ENCODE measurements around the gene BORCS6. TPM values are rescaled to one million over a fixed set of nuclear protein-coding genes. Genes with fewer than 3 reads are reported as not detected.

Gene BORCS6
- polyA plus RNA-seq, 1 donor from 2014 or later: 12.1 TPM

DNA sequence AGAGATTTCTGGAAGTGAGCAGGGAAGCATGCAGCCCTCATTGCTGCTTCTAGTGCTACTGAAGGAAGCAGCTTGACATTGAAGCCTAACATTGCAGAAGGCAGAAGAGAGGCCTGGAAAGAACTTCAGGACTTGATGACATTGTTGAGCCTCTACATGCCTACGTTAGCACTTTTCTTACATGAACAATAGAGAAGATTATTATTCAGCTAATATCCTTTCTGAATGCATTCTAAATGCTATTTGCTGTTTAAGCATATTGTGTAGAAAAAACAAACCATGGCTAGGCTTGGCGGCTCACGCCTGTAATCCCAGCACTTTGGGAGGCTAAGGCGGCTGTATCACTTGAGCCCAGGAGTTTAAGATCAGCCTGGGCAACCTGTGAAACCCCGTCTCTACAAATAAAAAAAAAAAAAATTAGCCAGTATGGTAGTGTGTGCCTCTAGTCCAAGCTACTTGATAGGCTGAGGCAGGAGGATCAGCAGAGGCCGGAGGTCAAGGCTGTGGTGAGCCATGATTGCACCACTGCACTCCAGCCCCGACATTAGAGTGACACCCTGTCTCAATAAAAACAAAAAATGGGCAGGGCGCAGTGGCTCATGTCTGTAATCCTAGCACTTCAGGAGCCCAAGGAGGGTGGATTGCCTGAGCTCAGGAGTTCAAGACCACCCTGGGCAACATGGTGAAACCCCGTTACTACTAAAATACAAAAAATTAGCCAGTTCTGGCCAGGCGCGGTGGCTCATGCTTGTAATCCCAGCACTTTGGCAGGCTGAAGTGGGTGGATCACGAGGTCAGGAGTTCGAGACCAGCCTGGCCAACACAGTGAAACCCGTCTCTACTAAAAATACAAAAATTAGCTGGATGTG is 22.6 kb upstream of the BORCS6 start:
- Histone ChIP-seq H3K9me3 (ENCODE audit: low read length) (no peaks in the 10 kb centered on the region), H3K79me2 (replicated peaks; ENCODE audit: insufficient read depth, low read length) (peaks cover 13% of the 10 kb centered on the region), H3F3A (ENCODE audit: insufficient read depth, low read length, poor library complexity, severe bottlenecking) (no peaks in the 10 kb centered on the region), H3K4me3 (ENCODE audit: low read length) (no peak overlapping the region), H3K9me2 (ENCODE audit: insufficient read depth, low read length) (no peaks in the 10 kb centered on the region), H3K9ac (ENCODE audit: low read length) (no peak overlapping the region), H3K36me3 (ENCODE audit: insufficient read depth, low read length) (no peaks in the 10 kb centered on the region), H3K4me2 (ENCODE audit: low read length) (no peak overlapping the region), H3K27ac (ENCODE audit: low read length) (no peak overlapping the region), H2AFZ (ENCODE audit: low read depth, low read length) (no peak overlapping the region), H4K20me1 (ENCODE audit: insufficient read depth) (no peaks in the 10 kb centered on the region), H3K27me3 (ENCODE audit: insufficient read depth, low read depth, low read length) (no peaks in the 10 kb centered on the region)
- TF ChIP-seq RAD21 (conservative IDR thresholded peaks at IDR 0.05) (no peak), MXI1 (conservative IDR thresholded peaks at IDR 0.05; ENCODE audit: poor library complexity, severe bottlenecking) (no peak), POLR2AphosphoS5 (IDR thresholded peaks at IDR 0.05) (no peak), REST (IDR thresholded peaks at IDR 0.05; ENCODE audit: borderline replicate concordance) (no peak), EZH2 (IDR thresholded peaks at IDR 0.05; ENCODE audit: borderline replicate concordance, insufficient read depth, low read length, poor library complexity, severe bottlenecking) (no peak), CTCF (IDR thresholded peaks at IDR 0.05; ENCODE audit: poor library complexity, severe bottlenecking) (no peak), TAF1 (IDR thresholded peaks at IDR 0.05; ENCODE audit: low read depth) (no peak), EP300 (conservative IDR thresholded peaks at IDR 0.05; ENCODE audit: poor library complexity, severe bottlenecking) (no peak), SMC3 (conservative IDR thresholded peaks at IDR 0.05; ENCODE audit: poor library complexity) (no peak)

DNA sequence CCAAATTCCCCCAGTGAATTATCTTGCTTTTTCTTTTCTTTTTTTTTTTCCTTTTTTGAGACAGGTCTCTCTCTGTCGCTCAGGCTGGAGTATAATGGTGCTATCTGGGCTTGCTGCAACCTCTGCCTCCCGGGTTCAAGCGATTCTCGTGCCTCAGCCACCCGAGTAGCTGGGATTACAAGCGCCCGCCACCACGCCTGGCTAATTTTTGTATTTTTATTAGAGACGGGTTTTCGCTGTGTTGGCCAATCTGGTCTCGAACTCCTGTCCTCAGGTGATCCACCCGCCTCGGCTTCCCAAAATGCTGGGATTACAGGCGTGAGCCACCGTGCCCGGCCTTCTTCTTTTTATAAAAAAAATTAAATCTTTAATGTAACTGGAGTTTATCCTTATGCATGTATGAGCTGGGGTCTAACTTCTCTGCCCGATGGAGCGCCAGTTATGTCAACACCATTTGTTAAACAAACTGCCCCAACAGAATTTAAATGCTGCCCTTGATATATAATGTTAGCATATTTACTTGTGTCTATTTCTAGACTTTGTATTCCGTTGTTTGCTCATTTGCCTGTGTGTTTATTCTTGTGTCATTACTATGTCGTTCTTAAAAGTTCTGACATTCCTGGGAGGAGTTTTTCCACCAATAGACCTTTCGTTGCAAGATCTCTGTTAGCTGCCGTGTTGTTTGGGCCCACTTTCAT is 20.9 kb upstream of the BORCS6 start:
- no peak overlapping the region for H3K27ac ChIP-seq (ENCODE audit: low read length)
- no peaks in the 10 kb centered on the region for H3K9me2 ChIP-seq (ENCODE audit: insufficient read depth, low read length)
- peak overlapping the region; percentile 76 for H3K4me3 ChIP-seq (ENCODE audit: low read length)
- peaks cover 13% of the 10 kb centered on the region for H3K79me2 ChIP-seq (replicated peaks; ENCODE audit: insufficient read depth, low read length)
- no peaks in the 10 kb centered on the region for H4K20me1 ChIP-seq (ENCODE audit: insufficient read depth)
- TF ChIP-seq TAF1 (IDR thresholded peaks at IDR 0.05; ENCODE audit: low read depth) (no peak), EZH2 (IDR thresholded peaks at IDR 0.05; ENCODE audit: borderline replicate concordance, insufficient read depth, low read length, poor library complexity, severe bottlenecking) (no peak), MXI1 (conservative IDR thresholded peaks at IDR 0.05; ENCODE audit: poor library complexity, severe bottlenecking) (no peak)
- no peaks in the 10 kb centered on the region for H3K9me3 ChIP-seq (ENCODE audit: low read length)
- H3K36me3 ChIP-seq (ENCODE audit: insufficient read depth, low read length): no peaks in the 10 kb centered on the region
- H2AFZ ChIP-seq (ENCODE audit: low read depth, low read length): no peak overlapping the region
- H3F3A ChIP-seq (ENCODE audit: insufficient read depth, low read length, poor library complexity, severe bottlenecking): no peaks in the 10 kb centered on the region
- peak overlapping the region; percentile 79 for H3K4me2 ChIP-seq (ENCODE audit: low read length)
- no peak overlapping the region for H3K9ac ChIP-seq (ENCODE audit: low read length)
- H3K27me3 ChIP-seq (ENCODE audit: insufficient read depth, low read depth, low read length): no peaks in the 10 kb centered on the region
